Measurements from ENCODE around the gene BCL11A. TPM values are rescaled to one million over a fixed set of nuclear protein-coding genes. Genes with fewer than 3 reads are reported as not detected.

The BCL11A gene
- polyA plus RNA-seq (2011; rRNA removed) (0.12 and 0.13 TPM in 2 replicates), polyA plus RNA-seq (2017; fragmentation: RNase III; extraction: RNeasy Plus Mini Kit Qiagen cat#74134 plus additional on column Dnase treatment) (0.04 to 0.12 TPM in 2 of 3 replicates, not detected in the other), polyA minus RNA-seq (2011; rRNA and poly(A)+ RNA removed) (0.10 and 0.41 TPM in 2 replicates)
- polyA plus RNA-seq (2012; cell fraction: cytosol; rRNA removed) = 0.03 TPM in 2 replicates
- polyA plus RNA-seq (2012; cell fraction: nucleus; rRNA removed) = 0.01 and 0.02 TPM in 2 replicates

- peak; percentile 62 to 82 for DNase-seq (ENCODE audit: low read depth in 1 of 2, low spot score in 1 of 2)
- ChIA-PET CTCF (interaction anchor here (1.2 to 1.4 kb wide), 2 partner anchors 10 to 14 kb away, joined by 3 read pairs; no protein-coding TSS in a partner anchor), POLR2A (interaction anchor here (0.6 kb wide), 1 partner anchor 21 kb away, joined by 5 read pairs; no protein-coding TSS in a partner anchor)
- Histone ChIP-seq H3K4me2 (peak within 1 kb of the TSS; percentile 99), H3K27ac (peak within 1 kb of the TSS in 1 of 2 experiments; percentile 55; a peak in 2 of 6 replicates), H3K4me3 (peak within 1 kb of the TSS; percentile 63), H3K4me1 (peaks cover 42% of the 10 kb centered on the region), H3K9me3 (no peaks in the 10 kb centered on the region)
- WGBS (ENCODE audit: missing lambda C conversion rate) = 5% methylated on average over 13 of the region's 35 CpGs
- ATAC-seq = peak; percentile 42 to 57; a peak in 5 of 6 replicates
- TF ChIP-seq, protein P1, sequence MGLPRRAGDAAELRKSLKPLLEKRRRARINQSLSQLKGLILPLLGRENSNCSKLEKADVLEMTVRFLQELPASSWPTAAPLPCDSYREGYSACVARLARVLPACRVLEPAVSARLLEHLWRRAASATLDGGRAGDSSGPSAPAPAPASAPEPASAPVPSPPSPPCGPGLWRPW (IDR thresholded peaks at IDR 0.05) = no peak
- TF ChIP-seq MYC (IDR thresholded peaks at IDR 0.05; ENCODE audit: borderline replicate concordance, low read length) = no peak
- no peak for TF ChIP-seq EHF (CRISPR knock-in tag; IDR thresholded peaks at IDR 0.05)
- TF ChIP-seq CHD4 (IDR thresholded peaks at IDR 0.05; ENCODE audit: borderline replicate concordance) = no peak
- no peak for TF ChIP-seq HOXB5 (CRISPR knock-in tag; IDR thresholded peaks at IDR 0.05)
- TF ChIP-seq EP300 (IDR thresholded peaks at IDR 0.05) = no peak
- no peak for TF ChIP-seq HOXB13 (CRISPR knock-in tag; IDR thresholded peaks at IDR 0.05; ENCODE audit: low read depth)
- no peak for TF ChIP-seq TP53 (CRISPR knock-in tag; IDR thresholded peaks at IDR 0.05)
- TF ChIP-seq, protein P2, sequence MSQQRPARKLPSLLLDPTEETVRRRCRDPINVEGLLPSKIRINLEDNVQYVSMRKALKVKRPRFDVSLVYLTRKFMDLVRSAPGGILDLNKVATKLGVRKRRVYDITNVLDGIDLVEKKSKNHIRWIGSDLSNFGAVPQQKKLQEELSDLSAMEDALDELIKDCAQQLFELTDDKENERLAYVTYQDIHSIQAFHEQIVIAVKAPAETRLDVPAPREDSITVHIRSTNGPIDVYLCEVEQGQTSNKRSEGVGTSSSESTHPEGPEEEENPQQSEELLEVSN (IDR thresholded peaks at IDR 0.05; ENCODE audit: borderline replicate concordance, low read depth) = no peak
- TF ChIP-seq POLR2A (IDR thresholded peaks at IDR 0.05; ENCODE audit: low read length) = no peak
- TF ChIP-seq MAX (IDR thresholded peaks at IDR 0.05) = no peak
- TF ChIP-seq RARB (CRISPR knock-in tag; IDR thresholded peaks at IDR 0.05) = no peak
- no peak for TF ChIP-seq ZSCAN20 (CRISPR knock-in tag; IDR thresholded peaks at IDR 0.05)
- TF ChIP-seq FOSL2 (IDR thresholded peaks at IDR 0.05) = no peak
- no peak for TF ChIP-seq FOSL2 (CRISPR knock-in tag; IDR thresholded peaks at IDR 0.05)
- TF ChIP-seq ATOH8 (CRISPR knock-in tag; IDR thresholded peaks at IDR 0.05; ENCODE audit: low read depth) = no peak
- no peak for FAIRE-seq
These were observed at the start of gene BCL11A for GRCh38 chr2:60553495-60554073. TSS of gene BCL11A (minus strand) at chr2:60553654. CDS start at chr2:60553270, 384 bp downstream.

DNA sequence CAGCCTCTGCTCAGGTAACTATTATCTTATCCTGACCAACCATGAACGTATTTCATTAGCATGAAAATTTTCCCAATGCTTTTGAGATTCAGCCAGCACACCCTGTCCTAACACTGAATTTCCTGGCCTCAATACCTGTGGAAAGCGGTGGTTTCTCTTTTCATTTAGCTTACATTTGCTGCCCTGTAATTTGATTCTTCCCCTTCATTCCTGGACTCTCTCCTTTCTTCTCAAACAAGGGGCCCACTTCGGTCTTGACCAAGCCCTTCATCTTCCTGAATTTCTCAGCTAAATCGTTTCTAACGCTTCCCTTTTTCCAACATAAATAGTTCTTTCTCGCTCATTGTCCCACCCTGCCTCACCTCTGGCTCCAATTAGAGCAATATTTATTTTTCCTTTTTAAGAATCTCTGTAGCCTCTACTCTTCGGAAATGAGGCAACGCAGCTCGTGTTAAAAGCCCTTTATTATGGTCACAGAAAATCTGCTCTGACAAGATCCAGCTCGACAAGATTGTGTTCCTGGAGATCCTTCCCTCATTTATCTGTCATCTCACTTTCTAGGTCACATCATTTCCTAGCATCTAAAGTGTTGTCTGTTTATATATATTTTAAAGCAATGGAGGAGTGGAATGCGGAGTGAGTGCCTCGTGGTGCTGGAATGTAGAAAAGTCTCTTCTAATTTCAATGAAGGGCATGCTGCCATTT is 49.5 kb upstream of the BCL11A start:
- FAIRE-seq = no peak
- DNase-seq (ENCODE audit: low read depth in 1 of 2, low spot score in 1 of 2) = no peak
- Histone ChIP-seq H3K4me3 (no peak overlapping the region), H3K4me1 (no peaks in the 10 kb centered on the region), H3K27ac (no peak overlapping the region), H3K4me2 (no peak overlapping the region), H3K9me3 (no peaks in the 10 kb centered on the region)
- CTCF ChIA-PET = interaction anchor here (1.1 to 1.4 kb wide), 2 partner anchors 9 to 72 kb away, joined by 4 to 5 read pairs; no protein-coding TSS in a partner anchor
- POLR2A ChIA-PET = no interaction called here
- TF ChIP-seq RCOR1 (IDR thresholded peaks at IDR 0.05; ENCODE audit: low read depth, low read length) = no peak
- no peak for ATAC-seq
- 28% methylated on average over 12 of the region's 12 CpGs for WGBS (ENCODE audit: missing lambda C conversion rate)

GRCh38 chr2:60602388-60602787 is 48.9 kb upstream of the BCL11A start:
- ChIA-PET POLR2A (no interaction called here), CTCF (interaction anchor here (1.1 to 1.4 kb wide), 2 partner anchors 10 to 72 kb away, joined by 4 to 5 read pairs; no protein-coding TSS in a partner anchor)
- no peak for FAIRE-seq
- WGBS (ENCODE audit: missing lambda C conversion rate) = 33% methylated on average over 6 of the region's 6 CpGs
- Histone ChIP-seq H3K9me3 (no peaks in the 10 kb centered on the region), H3K4me3 (no peak overlapping the region), H3K4me1 (no peaks in the 10 kb centered on the region), H3K27ac (no peak overlapping the region), H3K4me2 (no peak overlapping the region)
- ATAC-seq = no peak
- no peak for DNase-seq (ENCODE audit: low read depth in 1 of 2, low spot score in 1 of 2)
- TF ChIP-seq MYC (IDR thresholded peaks at IDR 0.05; ENCODE audit: borderline replicate concordance, low read length) (no peak), SMC3 (IDR thresholded peaks at IDR 0.05) (no peak), ELK1 (IDR thresholded peaks at IDR 0.05; ENCODE audit: low read depth, low read length) (no peak), PHF8 (IDR thresholded peaks at IDR 0.05; ENCODE audit: borderline replicate concordance, low read depth) (no peak), CBX8 (IDR thresholded peaks at IDR 0.05) (no peak), HOXB5 (CRISPR knock-in tag; IDR thresholded peaks at IDR 0.05) (no peak), NPAS2 (CRISPR knock-in tag; IDR thresholded peaks at IDR 0.05; ENCODE audit: borderline replicate concordance) (no peak), JUNB (IDR thresholded peaks at IDR 0.05) (no peak), NR3C1 (IDR thresholded peaks at IDR 0.05) (no peak), TP53 (CRISPR knock-in tag; IDR thresholded peaks at IDR 0.05) (no peak), HOXA7 (CRISPR knock-in tag; IDR thresholded peaks at IDR 0.05) (no peak), FOSL2 (IDR thresholded peaks at IDR 0.05) (no peak), FOSL2 (CRISPR knock-in tag; IDR thresholded peaks at IDR 0.05) (no peak), EHF (CRISPR knock-in tag; IDR thresholded peaks at IDR 0.05) (no peak), GATA3 (IDR thresholded peaks at IDR 0.05; ENCODE audit: borderline replicate concordance) (no peak), CBX2 (IDR thresholded peaks at IDR 0.05; ENCODE audit: borderline replicate concordance, low read depth) (no peak)
- TF ChIP-seq, protein P3, sequence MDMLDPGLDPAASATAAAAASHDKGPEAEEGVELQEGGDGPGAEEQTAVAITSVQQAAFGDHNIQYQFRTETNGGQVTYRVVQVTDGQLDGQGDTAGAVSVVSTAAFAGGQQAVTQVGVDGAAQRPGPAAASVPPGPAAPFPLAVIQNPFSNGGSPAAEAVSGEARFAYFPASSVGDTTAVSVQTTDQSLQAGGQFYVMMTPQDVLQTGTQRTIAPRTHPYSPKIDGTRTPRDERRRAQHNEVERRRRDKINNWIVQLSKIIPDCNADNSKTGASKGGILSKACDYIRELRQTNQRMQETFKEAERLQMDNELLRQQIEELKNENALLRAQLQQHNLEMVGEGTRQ (IDR thresholded peaks at IDR 0.05) = no peak
